Heart left ventricle (tissue), 13 donors: ENCODE data around the gene CRYBG2.

Experiments used
- CTCF ChIP-seq, 12 donors: fragments of 200-600 bp; sonication (generic) in 4 of 12; IDR thresholded peaks; one replicate each; pipeline versions ENCODE4 v1.5.0 to v1.8.0; 2018 to 2022; ENCODE audit warnings: antibody characterized with exemption in 12 of 12, mild to moderate bottlenecking in 5 of 12
- POLR2A ChIP-seq, 2 donors: fragments of 450-650 bp; IDR thresholded peaks; one replicate each; pipeline ENCODE4 v1.6.1; 2017; ENCODE audit warnings: antibody characterized with exemption in 2 of 2, mild to moderate bottlenecking in 2 of 2, moderate library complexity in 2 of 2
- donor health status: ischemic (EF 13 %, LVEDD 7.1; RV severe dilation, severe dysfunction).
- donor health status: DM: no; HTN: yes; CAD: no.
- donor health status: DM: no; HTN: no; CAD: no.
- donor health status: ischemic (EF 25% LVEDD 6.9; RV normal size, moderate dysfunction).
- donor health status: ischemic (EF 25% LVEDD 5.7; RV mildly dilated, moderate dysfunction).
- donor health status: ischemic (EF 35%, LVEDD 5.7; RV mildly dilated, moderate dysfunction).
- donor health status: nonischemic (EF 11% LVEDD 7.7; RV severe dilation, severe dysfunction).
- donor health status: DM: yes; HTN: yes; CAD: no.
- donor health status: PGD.
- donor health status: ischemic (EF 29% LVEDD 5.4; RV normal size, mild dysfunction).
- donor health status: nonischemic (EF 23%, LVEDD 6.1; RV moderate dilation, normal function).

DNA sequence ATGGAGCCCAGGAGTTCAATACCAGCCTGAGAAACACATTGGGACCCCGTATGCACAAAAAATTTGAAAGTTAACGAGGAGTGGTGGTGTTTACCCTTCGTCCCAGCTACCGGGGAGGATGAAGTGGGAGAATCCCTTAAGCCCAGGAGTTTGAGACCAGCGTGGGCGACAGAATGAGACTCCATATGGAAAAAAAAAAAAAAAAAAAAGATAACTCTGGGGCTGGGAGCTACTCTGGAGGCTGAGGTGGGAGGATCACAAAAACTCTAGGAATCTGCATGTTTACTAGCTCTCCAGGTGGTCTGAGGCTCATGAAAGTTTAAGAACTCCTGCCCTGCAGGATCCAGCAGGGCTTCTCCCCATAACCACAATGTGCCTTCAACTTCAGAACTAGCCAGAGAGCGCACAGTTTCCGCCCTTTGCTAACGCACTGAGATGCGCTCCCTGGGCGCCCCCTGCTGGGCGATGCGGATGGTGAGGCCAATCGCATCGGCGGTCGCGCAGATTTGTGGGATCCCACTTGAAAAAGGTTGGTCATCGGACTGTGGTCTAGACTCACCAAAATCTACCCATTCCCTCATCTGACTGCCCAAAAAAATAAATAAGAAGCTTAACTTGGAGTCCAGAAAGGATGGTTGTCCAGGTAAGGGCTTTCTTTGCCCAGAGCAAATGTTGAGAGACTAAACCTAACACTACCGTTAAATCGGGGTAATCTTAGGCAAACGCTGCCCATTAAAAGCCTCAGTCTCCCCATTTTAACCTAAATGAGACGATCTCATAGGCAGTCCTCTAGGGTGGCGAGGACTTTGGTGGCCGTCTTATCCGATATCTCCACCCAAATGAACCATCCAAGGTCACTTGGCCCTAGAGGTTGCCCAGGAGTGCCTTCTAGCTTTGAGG is 9.9 kb upstream of the CRYBG2 start:
- TF ChIP-seq CTCF (IDR thresholded peaks at IDR 0.05) (peak; percentile 65 to 94 (median 86)), POLR2A (IDR thresholded peaks at IDR 0.05) (no peak)
